HepG2 (cell line): ENCODE measurements around the gene ENTPD7. TPM values are rescaled to one million over a fixed set of nuclear protein-coding genes. Genes with fewer than 3 reads are reported as not detected.

Experiments used
- AHDC1 ChIP-seq: sonication (generic); formaldehyde crosslinking; IDR thresholded peaks from 2 replicates; pipeline ENCODE4 v1.5.1; 2020; ENCODE audit warnings: mild to moderate bottlenecking, missing genetic modification reagents, borderline replicate concordance
- ARID3A ChIP-seq: IDR thresholded peaks from 2 replicates; pipeline ENCODE4 v1.6.1; 2012; ENCODE audit warnings: low read depth, low read length, improper control_type of control experiment
- FOSL2 ChIP-seq: sonication (generic); formaldehyde crosslinking; IDR thresholded peaks from 2 replicates; pipeline ENCODE4 v1.4.0; 2020; ENCODE audit warnings: missing genetic modification reagents
- FOXA3 ChIP-seq: IDR thresholded peaks from 2 replicates; pipeline ENCODE4 v1.6.1; 2016; ENCODE audit warnings: missing genetic modification reagents, missing compliant biosample characterization
- ISL2 ChIP-seq: sonication (generic); formaldehyde crosslinking; IDR thresholded peaks from 2 replicates; pipeline ENCODE4 v1.5.0; 2020; ENCODE audit warnings: missing genetic modification reagents
- KAT2B ChIP-seq: fragments of 150-350 bp; IDR thresholded peaks from 2 replicates; pipeline ENCODE4 v1.6.1; 2014; ENCODE audit warnings: low read depth, low read length, borderline replicate concordance
- LBX2 ChIP-seq: sonication (generic); formaldehyde crosslinking; IDR thresholded peaks from 2 replicates; pipeline ENCODE4 v1.5.0; 2020; ENCODE audit warnings: missing genetic modification reagents, mild to moderate bottlenecking, borderline replicate concordance
- MEF2D ChIP-seq: sonication (generic); formaldehyde crosslinking; IDR thresholded peaks from 2 replicates; pipeline ENCODE4 v1.5.1; 2020; ENCODE audit warnings: mild to moderate bottlenecking, missing genetic modification reagents
- MLX ChIP-seq: IDR thresholded peaks from 2 replicates; pipeline ENCODE4 v1.6.1; 2016
- NR2F2 ChIP-seq: IDR thresholded peaks from 2 replicates; pipeline ENCODE4 v1.6.1; 2012; ENCODE audit warnings: low read depth, inconsistent platforms, borderline replicate concordance
- PAX8 ChIP-seq: sonication (generic); formaldehyde crosslinking; IDR thresholded peaks from 2 replicates; pipeline ENCODE4 v1.8.0; 2022; ENCODE audit warnings: mild to moderate bottlenecking, missing genetic modification reagents, borderline replicate concordance
- SALL1 ChIP-seq: sonication (generic); formaldehyde crosslinking; IDR thresholded peaks from 2 replicates; pipeline ENCODE4 v1.8.0; 2022; ENCODE audit warnings: mild to moderate bottlenecking, missing genetic modification reagents
- SAP130 ChIP-seq: IDR thresholded peaks from 2 replicates; pipeline ENCODE4 v1.6.1; 2016; ENCODE audit warnings: low read depth
- ZNF180 ChIP-seq: sonication (generic); formaldehyde crosslinking; IDR thresholded peaks from 2 replicates; pipeline ENCODE4 v1.4.0; 2020; ENCODE audit warnings: low read depth, missing genetic modification reagents, borderline replicate concordance
- ZNF234 ChIP-seq: sonication (generic); formaldehyde crosslinking; conservative IDR thresholded peaks from 2 replicates; pipeline ENCODE4 v1.5.1; 2020; ENCODE audit warnings: mild to moderate bottlenecking, missing genetic modification reagents
- ZNF343 ChIP-seq: sonication (generic); formaldehyde crosslinking; IDR thresholded peaks from 2 replicates; pipeline ENCODE4 v1.4.0; 2020; ENCODE audit warnings: mild to moderate bottlenecking, missing genetic modification reagents
- ZNF362 ChIP-seq: sonication (generic); formaldehyde crosslinking; IDR thresholded peaks from 2 replicates; pipeline ENCODE4 v1.4.0; 2020; ENCODE audit warnings: missing genetic modification reagents, mild to moderate bottlenecking, borderline replicate concordance
- ZNF496 ChIP-seq: sonication (generic); formaldehyde crosslinking; IDR thresholded peaks from 2 replicates; pipeline ENCODE4 v1.8.1; 2023; ENCODE audit warnings: mild to moderate bottlenecking, moderate library complexity, missing genetic modification reagents; ENCODE audit not compliant: insufficient replicate concordance
- ZNF556 ChIP-seq: sonication (generic); formaldehyde crosslinking; IDR thresholded peaks from 2 replicates; pipeline ENCODE4 v1.4.0; 2020; ENCODE audit warnings: mild to moderate bottlenecking, missing genetic modification reagents, borderline replicate concordance
- polyA plus RNA-seq, 8 experiments: library from polyadenylated mRNA; depleted of rRNA in 3 of 8; stranded (reverse) in 7 of 8; unstranded in 1 of 8; fragments of >200 nt; fragmentation: Illumina TruSeq in 4 of 8; extraction: Trizol in 4 of 8; gene quantifications; 2 replicates each; pipeline versions ENCODE4 v1.2.1 to v1.2.3, GENCODE V29; 2011 to 2016; ENCODE audit warnings: low read depth in 4 of 8, missing spikeins in 1 of 8, mixed read lengths in 1 of 8; ENCODE audit not compliant: insufficient read depth in 1 of 8
- total RNA-seq, 5 experiments: library from RNA; depleted of rRNA; stranded (reverse); fragments of >200 nt; fragmentation: Illumina TruSeq; extraction: Trizol; gene quantifications; 2 replicates each; pipeline ENCODE4 v1.2.3, GENCODE V29; 2016; ENCODE audit warnings: low read depth in 1 of 5

Gene ENTPD7
- total and polyA plus RNA-seq, 2 of the 13 experiments (the other 11 are each of a cell fraction or from before 2014, with no cell fraction given): 7.6 to 36.5 TPM

- no peak for TF ChIP-seq ZNF180
- peak; percentile 91 for TF ChIP-seq ARID3A
- TF ChIP-seq ZNF343 (CRISPR knock-in tag): 0 out of 2 replicates have a peak, but pooled peaks have one; percentile 47
- TF ChIP-seq ISL2: peak; percentile 55
- no peak for TF ChIP-seq KAT2B
- TF ChIP-seq LBX2 (CRISPR knock-in tag): no peak
- TF ChIP-seq FOSL2: peak; percentile 76
- TF ChIP-seq SALL1 (CRISPR knock-in tag): peak; percentile 38; the same call in 1 of the 2 replicates
- TF ChIP-seq MEF2D (CRISPR knock-in tag): peak; percentile 70; the same call in 1 of the 2 replicates
- peak; percentile 34; the same call in 1 of the 2 replicates for TF ChIP-seq ZNF362 (CRISPR knock-in tag)
- peak; percentile 85 for TF ChIP-seq SAP130 (CRISPR knock-in tag)
- TF ChIP-seq PAX8: no peak
- no peak for TF ChIP-seq ZNF234 (CRISPR knock-in tag)
- no peak for TF ChIP-seq ZNF496 (CRISPR knock-in tag)
- no peak for TF ChIP-seq ZNF556 (CRISPR knock-in tag)
- peak; percentile 85; the same call in 1 of the 2 replicates for TF ChIP-seq AHDC1
- TF ChIP-seq FOXA3 (CRISPR knock-in tag): peak; percentile 91
- TF ChIP-seq NR2F2: 0 out of 2 replicates have a peak, but pooled peaks have one; percentile 33
- peak; percentile 51; the same call in 1 of the 2 replicates for TF ChIP-seq MLX (CRISPR knock-in tag)
Measured at GRCh38 chr10:99754670-99755069, 95.4 kb downstream of the ENTPD7 start (continued).
